Amygdala (tissue), 56 donors: Measurements from ENCODE around the gene UVRAG.
A peak's percentile ranks its signal among the peaks of the same experiment; 100 is the strongest.

Experiments
- DNase-seq, 56 donors: peaks; one replicate each; lab custom pipeline; 2025; lab: John Stamatoyannopoulos, UW

Gene UVRAG

DNA sequence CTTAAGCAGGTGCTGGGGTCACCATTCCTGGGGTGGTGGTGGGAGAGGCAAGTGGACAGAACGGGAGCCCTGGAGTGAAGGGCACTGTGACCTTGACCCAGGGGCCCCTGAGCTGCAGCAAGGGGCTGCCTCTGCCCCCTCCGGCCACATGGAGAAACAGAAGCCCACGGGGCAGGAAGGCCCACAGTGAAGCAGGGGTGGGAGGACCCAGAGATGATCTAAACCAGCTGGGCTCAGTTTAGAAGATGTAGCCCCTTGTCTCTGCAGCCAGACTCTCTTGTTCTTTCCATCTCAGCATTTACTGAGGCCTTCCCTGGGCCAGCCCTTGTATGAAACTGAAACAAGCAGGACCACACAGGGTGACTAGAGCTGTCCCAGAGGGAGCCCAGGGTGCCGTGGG is 360.8 kb downstream of the UVRAG start:
- no peak for DNase-seq

DNA sequence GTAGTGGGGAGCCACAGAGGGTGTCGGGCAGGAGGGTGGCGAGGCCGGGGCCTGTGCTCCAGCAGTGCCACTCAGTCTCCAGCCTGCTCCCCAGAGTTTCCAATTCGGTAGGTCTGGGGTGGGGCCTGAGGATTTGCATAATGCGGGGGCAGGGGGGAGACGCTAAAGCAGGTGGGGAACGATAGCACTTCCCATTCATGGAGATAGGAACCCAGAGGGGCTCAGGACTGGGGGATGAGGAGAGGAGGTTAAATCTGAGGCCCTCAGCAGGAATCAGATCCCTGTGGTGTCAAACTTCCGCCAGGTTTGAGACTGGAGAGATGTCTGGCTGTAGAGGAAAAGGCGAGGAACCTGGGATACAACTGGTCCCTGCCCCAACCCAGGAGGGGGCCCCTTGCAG is 361.5 kb downstream of the UVRAG start:
- DNase-seq, result no peak

DNA sequence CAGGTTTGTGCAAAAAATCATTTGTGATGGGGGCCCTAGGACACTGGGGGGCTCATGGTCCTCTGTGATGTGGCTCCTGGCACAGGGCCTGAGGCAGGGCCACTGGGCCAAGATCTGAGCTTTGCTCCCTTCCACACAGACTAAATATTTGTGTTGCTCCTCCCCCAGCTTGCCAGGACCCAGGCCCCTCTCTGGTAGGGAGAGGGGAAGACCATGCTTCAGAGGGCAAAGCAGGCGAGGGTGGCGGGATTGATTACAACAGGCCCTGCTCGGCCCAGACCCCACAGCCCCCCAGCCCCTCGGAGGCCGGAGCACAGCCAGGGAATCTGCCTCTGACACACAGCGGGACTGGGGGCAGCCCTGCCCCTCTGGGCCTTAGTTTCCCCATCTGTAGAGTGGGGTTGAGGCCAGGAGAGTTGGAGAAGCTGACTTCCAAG is 362.3 kb downstream of the UVRAG start:
- DNase-seq, result no peak

DNA sequence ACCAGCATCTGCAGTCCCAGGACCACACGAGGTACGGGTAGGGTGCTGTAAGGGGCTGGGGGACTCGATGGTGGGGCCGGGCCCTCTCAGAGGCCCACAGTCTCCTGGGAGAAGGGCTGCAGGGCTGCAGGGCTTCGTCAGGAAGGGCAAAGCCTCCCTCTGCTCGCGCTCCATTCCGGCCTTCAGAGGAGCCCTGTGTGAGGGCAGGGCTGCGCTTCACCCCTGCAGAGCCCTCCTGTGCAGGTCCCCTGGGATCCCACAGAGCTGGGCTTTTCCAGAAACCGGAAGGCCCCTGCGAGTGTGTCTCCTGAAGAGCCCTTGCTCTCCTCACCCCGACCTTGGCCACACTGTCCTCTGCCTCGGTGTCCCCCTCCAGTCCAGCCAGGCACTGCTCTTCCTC is 364.1 kb downstream of the UVRAG start:
- no peak for DNase-seq

DNA sequence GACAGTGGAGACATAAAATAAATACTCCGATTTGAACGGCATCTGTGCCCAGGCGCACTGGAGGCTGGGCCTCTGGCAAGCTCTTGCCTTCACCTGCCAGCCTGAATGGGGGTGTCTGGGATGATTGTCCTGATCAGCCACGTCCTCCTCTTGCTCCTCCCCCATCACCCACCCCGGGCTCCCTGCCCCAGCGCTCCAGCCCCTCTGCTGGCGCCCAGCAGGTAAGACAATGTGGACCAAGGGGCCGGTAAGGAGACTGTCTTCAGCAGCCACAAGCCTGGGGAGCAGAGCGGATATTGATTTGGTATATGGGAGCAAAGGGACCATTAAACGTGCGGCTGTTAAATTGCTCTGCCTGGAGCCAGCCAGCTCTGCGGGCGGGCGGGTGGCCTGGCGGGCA is 366.4 kb downstream of the UVRAG start:
- DNase-seq, result no peak

DNA sequence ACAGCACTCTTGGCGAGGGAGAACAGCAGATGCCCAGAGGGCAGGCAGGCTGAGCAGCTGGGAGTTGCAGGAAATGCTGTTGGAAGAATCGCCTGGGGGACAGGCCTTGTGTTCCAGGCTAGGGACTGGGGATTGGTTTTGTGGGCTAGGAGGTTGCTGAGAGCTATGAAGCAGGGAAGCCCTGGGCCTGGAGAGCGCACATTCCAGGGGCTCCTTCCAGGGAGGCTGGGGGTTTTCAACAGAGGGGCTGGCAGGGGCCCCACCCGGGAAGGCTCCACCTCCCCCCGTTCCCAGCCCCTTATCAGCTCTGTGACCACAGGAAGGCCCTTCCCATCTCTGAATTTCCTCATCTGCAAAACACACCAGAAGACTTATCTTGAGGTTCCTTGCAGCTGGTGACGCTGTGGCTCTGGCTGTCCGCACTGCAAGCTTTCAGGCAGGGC is 369.6 kb downstream of the UVRAG start:
- no peak for DNase-seq

DNA sequence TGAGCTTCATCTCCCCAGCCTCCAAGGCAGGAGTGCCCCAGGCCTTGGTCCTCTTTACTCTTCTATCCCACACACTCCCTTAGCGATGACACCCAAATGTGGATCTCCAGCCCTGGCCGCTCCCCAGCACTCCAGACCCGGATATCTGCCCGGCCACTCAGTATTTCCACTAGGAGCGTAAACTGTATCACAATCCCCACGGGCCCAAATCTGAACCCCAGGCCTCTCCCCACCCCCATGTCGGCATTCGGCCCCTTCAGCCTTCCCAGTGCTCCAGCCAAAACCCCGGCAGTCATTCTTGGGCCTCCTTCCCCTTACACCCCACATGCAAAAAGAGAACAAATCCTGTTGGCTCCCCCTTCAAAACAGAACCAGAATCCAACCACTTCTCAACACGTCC is 370.5 kb downstream of the UVRAG start:
- DNase-seq, result no peak

DNA sequence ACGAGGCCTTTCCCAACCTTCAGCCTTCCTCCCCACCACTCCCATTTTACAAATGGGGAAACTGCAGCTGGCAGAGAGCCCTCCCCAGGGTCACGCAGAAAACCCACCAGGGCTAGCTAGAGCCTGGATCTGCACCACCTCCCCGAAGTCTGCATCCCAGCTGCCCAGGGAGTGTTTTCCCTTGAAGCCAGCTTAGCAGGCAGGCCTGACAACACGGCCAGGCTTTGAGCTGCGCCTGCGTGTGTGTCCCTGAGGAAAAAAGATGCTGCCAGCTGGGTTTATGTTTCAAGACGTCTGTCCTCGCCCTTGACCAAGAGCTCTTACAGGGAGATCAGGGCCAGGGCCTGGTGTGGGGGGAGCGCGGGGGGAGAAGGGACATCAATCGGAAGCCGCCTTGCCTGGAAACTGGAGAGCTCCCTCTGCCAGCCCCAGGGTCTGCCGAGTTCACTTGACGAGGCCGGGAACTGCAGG is 371.0 kb downstream of the UVRAG start:
- DNase-seq, result peak in 5 of 56 donors; percentile 8 to 27 (median 12)

DNA sequence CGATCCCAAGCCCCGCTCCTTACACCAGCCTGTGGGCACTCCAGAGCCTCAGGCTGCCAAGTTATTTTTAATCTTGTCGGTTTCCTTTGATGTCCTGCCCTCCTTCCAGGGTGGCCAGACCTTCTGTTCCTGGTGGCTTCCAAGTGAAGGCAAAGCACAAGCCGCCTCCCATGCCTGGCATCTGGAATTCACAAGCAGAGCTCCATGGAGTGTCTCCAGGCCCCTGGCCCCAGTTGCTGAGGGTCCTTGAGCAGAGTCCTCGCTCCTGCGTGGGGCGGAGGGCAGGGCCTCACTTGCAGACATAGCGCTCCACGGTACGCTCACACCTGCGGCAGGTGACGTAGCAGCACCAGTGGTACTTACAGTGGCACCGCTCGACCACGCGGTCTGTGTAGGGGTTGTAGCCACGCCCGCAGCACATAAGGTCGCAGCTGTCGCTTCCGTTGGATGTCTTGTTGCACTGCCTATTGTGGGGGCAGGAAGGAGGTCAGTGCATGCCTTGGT is 371.8 kb downstream of the UVRAG start:
- no peak for DNase-seq

DNA sequence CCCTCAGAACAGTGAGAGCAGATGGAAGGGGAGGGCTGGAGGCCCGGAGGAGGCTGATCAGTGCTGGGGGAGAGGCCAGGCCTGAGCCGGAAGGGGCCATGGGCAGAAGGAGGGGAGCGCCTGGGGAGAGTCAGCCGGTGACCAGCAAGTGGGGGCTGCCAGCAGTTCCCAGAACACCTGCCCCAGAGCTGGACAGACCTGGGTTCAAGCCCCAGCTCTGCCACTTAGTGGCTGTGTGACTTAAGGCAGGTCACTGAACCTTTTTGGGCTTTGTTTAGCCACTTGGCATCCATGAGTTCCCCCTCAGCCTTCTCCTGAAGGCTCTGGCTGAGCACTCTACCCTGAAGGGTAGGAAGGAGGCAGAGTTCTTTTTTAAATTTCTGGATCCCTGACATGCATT is 373.9 kb downstream of the UVRAG start:
- no peak for DNase-seq

DNA sequence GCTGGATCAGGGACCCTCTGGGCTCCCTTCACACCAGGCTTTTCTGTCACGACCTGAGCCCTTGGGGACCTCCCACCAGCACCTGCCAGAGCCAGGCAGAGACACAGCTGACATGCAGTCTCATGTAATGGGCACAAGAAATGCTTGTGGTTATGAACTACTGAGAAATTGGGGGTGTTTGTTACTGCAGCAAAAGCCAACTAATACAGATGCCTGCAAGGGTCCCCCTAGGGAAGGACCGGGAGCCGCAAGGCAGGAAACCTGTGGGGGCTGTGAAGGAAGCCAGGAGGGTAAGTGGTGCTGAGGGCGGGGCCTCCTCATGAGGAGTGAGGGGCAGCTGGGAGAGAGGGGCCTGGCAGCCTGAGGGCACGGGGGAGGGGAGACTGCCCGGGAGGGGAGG is 374.7 kb downstream of the UVRAG start:
- no peak for DNase-seq

DNA sequence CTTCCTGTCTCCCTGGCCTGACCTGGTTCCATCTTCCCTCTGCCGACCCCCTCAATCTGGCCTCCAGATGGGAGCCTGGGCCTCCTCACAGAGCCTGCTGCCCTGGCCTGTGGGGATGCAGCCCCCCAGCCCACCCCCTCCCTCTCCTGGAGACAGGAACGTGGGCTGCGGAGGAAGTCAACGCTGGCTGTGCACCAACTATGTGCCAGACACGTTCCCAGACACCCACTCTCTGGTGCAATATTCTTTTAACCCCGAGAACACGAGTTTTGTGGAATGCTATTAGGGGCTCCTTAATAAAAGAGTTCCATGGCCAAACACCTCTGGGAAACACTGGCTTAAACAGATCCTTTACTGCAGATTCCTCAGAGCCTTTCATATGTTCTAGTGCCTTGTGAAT is 375.4 kb downstream of the UVRAG start:
- DNase-seq, result no peak
